HG02970 (cell line): ENCODE measurements around the gene GOLGA8M.
"Not testable (repeated sequence)": the region's sequence is repeated elsewhere in the genome, so short reads cannot be mapped to it uniquely, and the experiment has no call there.

Experiments
- ATAC-seq: cut with Tn5 transposase; IDR thresholded peaks from one replicate; pipeline ENCODE4 v1.9.1; 2021; ENCODE audit warnings: mild to moderate bottlenecking, moderate library complexity, moderate number of reproducible peaks; ENCODE audit not compliant: unreplicated experiment, low FRiP score

The GOLGA8M gene

GRCh38 chr15:28712270-28712669, at the start of gene GOLGA8M:
GOLGA8M (minus strand) TSS chr15:28712421; CDS start chr15:28712323, 98 bp downstream.
- ATAC-seq: not testable (repeated sequence)

- not testable (repeated sequence) for ATAC-seq
Observed at GRCh38 chr15:28742890-28743289, 30.7 kb upstream of the GOLGA8M start.

GRCh38 chr15:28738590-28739292, 26.5 kb upstream of the GOLGA8M start:
- ATAC-seq: not testable (repeated sequence)

GRCh38 chr15:28738200-28738561, 26.0 kb upstream of the GOLGA8M start:
- not testable (repeated sequence) for ATAC-seq

- ATAC-seq: not testable (repeated sequence)
Observed at GRCh38 chr15:28737521-28738199, 25.4 kb upstream of the GOLGA8M start.

- not testable (repeated sequence) for ATAC-seq
Observed at GRCh38 chr15:28728061-28728460, 15.8 kb upstream of the GOLGA8M start.

- ATAC-seq: not testable (repeated sequence)
Observed at GRCh38 chr15:28727026-28727425, 14.8 kb upstream of the GOLGA8M start.

GRCh38 chr15:28726102-28726501, 13.9 kb upstream of the GOLGA8M start:
- ATAC-seq: no peak

- ATAC-seq: no peak
Observed at GRCh38 chr15:28725556-28725955, 13.3 kb upstream of the GOLGA8M start.

GRCh38 chr15:28723986-28724385, 11.8 kb upstream of the GOLGA8M start:
- not testable (repeated sequence) for ATAC-seq

- not testable (repeated sequence) for ATAC-seq
Observed at GRCh38 chr15:28719626-28720025, 7.4 kb upstream of the GOLGA8M start.

- ATAC-seq: not testable (repeated sequence)
Observed at GRCh38 chr15:28718576-28718975, 6.4 kb upstream of the GOLGA8M start.

- ATAC-seq: not testable (repeated sequence)
Observed at GRCh38 chr15:28714176-28714575, 2.0 kb upstream of the GOLGA8M start.

GRCh38 chr15:28703927-28704326, 8.3 kb downstream of the GOLGA8M start:
- ATAC-seq: not testable (repeated sequence)

GRCh38 chr15:28702427-28702826, 9.8 kb downstream of the GOLGA8M start:
- not testable (repeated sequence) for ATAC-seq

- ATAC-seq: not testable (repeated sequence)
Observed at GRCh38 chr15:28694006-28694751, 18.0 kb downstream of the GOLGA8M start.

- not testable (repeated sequence) for ATAC-seq
Observed at GRCh38 chr15:28693021-28693420, 19.2 kb downstream of the GOLGA8M start.

- not testable (repeated sequence) for ATAC-seq
Observed at GRCh38 chr15:28673533-28673932, 38.7 kb downstream of the GOLGA8M start.

- not testable (repeated sequence) for ATAC-seq
Observed at GRCh38 chr15:28672122-28672521, 40.1 kb downstream of the GOLGA8M start.

GRCh38 chr15:28666402-28666801, 45.8 kb downstream of the GOLGA8M start:
- ATAC-seq: not testable (repeated sequence)

GRCh38 chr15:28664575-28664974, 47.6 kb downstream of the GOLGA8M start:
- ATAC-seq: not testable (repeated sequence)
